ENCODE measurements around the gene SOX6. TPM values are rescaled to one million over a fixed set of nuclear protein-coding genes. Genes with fewer than 3 reads are reported as not detected.

The SOX6 gene
- total RNA-seq, 1 donor from 2014 or later = 19.6 TPM

DNA sequence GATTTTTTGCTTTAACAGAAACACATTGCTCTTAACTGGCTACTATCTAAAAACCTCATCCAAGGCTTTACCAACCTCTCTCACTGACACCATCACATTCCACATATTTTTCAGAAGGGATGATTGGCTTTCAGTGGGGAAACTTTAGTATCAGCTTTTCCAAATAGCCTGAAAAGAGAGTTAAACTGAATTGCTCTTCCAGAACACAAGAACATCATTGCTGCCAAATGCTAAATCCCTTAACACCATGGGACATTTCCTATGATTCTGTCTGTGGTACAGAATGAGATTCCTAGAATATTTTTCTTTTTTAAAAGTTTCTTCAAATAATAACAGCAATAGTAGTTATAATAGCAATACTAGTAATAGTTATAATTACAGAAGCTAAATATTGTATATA, 45.4 kb downstream of the SOX6 start:
- Mint-ChIP-seq H3K36me3 (ENCODE audit: low read depth) (no peaks in the 10 kb centered on the region), H3K27me3 (ENCODE audit: low read depth) (no peaks in the 10 kb centered on the region), H3K4me1 (peaks cover 23% of the 10 kb centered on the region), H3K9me3 (no peaks in the 10 kb centered on the region), H3K27ac (ENCODE audit: unreplicated experiment) (no peak overlapping the region), H3K4me3 (no peak overlapping the region)
- DNase-seq (ENCODE audit: low read depth, low spot score) = no peak
- TF ChIP-seq, protein P1, sequence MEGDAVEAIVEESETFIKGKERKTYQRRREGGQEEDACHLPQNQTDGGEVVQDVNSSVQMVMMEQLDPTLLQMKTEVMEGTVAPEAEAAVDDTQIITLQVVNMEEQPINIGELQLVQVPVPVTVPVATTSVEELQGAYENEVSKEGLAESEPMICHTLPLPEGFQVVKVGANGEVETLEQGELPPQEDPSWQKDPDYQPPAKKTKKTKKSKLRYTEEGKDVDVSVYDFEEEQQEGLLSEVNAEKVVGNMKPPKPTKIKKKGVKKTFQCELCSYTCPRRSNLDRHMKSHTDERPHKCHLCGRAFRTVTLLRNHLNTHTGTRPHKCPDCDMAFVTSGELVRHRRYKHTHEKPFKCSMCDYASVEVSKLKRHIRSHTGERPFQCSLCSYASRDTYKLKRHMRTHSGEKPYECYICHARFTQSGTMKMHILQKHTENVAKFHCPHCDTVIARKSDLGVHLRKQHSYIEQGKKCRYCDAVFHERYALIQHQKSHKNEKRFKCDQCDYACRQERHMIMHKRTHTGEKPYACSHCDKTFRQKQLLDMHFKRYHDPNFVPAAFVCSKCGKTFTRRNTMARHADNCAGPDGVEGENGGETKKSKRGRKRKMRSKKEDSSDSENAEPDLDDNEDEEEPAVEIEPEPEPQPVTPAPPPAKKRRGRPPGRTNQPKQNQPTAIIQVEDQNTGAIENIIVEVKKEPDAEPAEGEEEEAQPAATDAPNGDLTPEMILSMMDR (conservative IDR thresholded peaks at IDR 0.05) = no peak

DNA sequence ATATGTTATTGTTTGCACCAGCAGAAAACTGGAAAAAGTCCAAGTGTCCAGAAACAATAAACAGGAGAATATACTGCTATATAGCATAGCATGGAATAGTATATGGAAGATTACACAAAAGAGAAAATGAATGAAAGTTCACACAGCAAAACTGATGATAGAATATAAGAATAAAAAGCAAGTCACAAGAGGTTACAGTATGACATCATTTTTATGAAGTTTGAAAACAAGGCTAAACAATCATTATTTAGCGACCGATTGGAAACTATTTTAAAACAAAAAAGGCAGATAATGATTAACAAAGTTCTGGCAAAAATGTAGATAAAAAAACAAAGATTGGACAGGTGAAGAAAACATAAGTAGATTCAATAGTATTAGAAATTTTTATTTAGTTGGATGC, 47.1 kb downstream of the SOX6 start:
- H3K27me3 Mint-ChIP-seq (ENCODE audit: low read depth) = no peaks in the 10 kb centered on the region
- peaks cover 23% of the 10 kb centered on the region for H3K4me1 Mint-ChIP-seq
- H3K4me3 Mint-ChIP-seq = no peak overlapping the region
- no peak overlapping the region for H3K27ac Mint-ChIP-seq (ENCODE audit: unreplicated experiment)
- no peaks in the 10 kb centered on the region for H3K9me3 Mint-ChIP-seq
- TF ChIP-seq, protein P1 (conservative IDR thresholded peaks at IDR 0.05) = no peak
- no peaks in the 10 kb centered on the region for H3K36me3 Mint-ChIP-seq (ENCODE audit: low read depth)
- DNase-seq (ENCODE audit: low read depth, low spot score) = no peak

DNA sequence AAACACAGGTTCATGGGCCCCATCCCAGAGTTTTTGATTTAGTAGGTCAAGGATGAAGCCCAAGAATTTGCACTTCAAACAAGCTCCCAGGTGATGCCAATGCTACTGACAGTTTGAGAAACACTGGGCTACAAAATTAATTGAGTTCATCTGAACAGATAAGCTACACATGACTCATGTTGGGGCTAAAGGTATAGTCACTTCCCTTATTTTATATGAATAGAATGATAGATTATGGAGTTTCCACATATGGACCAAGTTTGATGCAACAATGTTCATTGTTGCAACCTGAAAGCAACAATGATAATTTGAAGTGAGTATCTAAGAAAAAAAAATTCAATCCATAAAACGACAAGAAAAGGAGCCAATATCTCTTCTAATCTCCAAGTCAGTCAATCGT, 54.9 kb downstream of the SOX6 start:
- DNase-seq (ENCODE audit: low read depth, low spot score) = no peak
- peaks cover 7% of the 10 kb centered on the region for H3K4me1 Mint-ChIP-seq
- H3K27ac Mint-ChIP-seq (ENCODE audit: unreplicated experiment) = no peak overlapping the region
- no peak overlapping the region for H3K4me3 Mint-ChIP-seq
- no peaks in the 10 kb centered on the region for H3K27me3 Mint-ChIP-seq (ENCODE audit: low read depth)
- H3K9me3 Mint-ChIP-seq = peaks cover 5% of the 10 kb centered on the region
- H3K36me3 Mint-ChIP-seq (ENCODE audit: low read depth) = no peaks in the 10 kb centered on the region
- TF ChIP-seq, protein P1 (conservative IDR thresholded peaks at IDR 0.05) = no peak

DNA sequence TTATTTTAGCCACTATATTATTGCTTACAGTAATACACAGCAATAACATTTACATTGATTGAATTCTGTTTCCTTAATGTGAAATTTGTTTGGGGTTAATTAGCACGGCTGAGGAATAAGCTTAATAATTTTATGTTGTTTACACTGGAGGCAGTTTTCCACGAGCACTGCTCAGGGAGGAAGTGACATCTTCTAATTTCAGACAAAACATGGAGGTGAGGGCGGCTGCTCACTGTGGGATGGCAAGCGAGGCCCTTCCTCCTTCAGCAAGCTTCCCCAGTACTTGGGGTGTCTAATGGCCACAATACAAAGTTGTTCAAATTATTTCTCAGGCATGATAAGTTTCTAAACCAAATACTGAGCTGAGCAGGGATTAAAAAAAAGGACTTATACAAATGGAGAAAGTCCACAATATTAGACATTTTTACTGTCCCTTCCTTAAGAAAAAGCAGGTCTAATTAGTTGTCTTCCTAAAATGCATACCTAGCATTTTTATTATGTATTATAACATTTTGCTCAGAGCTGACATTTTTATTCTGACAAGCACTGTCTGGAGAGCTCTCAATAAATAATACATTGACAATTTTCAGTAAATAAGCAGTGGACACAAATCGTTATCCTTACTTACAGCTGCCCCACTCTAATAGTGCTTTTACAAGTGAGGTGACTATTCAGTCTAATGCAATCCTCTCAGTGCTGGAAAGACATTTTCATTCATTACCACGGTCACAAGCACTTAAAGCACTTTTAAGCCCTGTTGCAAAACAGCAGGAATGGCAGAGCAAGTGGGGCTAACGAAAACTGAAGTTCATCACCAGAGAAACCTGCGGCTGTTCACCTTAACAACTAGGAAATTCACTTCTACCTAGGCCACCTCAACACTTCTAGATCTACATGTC, 56.2 kb downstream of the SOX6 start:
- H3K4me1 Mint-ChIP-seq = peaks cover 19% of the 10 kb centered on the region
- DNase-seq (ENCODE audit: low read depth, low spot score) = no peak
- no peaks in the 10 kb centered on the region for H3K36me3 Mint-ChIP-seq (ENCODE audit: low read depth)
- peaks cover 5% of the 10 kb centered on the region for H3K9me3 Mint-ChIP-seq
- TF ChIP-seq, protein P1 (conservative IDR thresholded peaks at IDR 0.05) = no peak
- no peaks in the 10 kb centered on the region for H3K27me3 Mint-ChIP-seq (ENCODE audit: low read depth)
- H3K27ac Mint-ChIP-seq (ENCODE audit: unreplicated experiment) = peak overlapping the region; percentile 54
- no peak overlapping the region for H3K4me3 Mint-ChIP-seq

DNA sequence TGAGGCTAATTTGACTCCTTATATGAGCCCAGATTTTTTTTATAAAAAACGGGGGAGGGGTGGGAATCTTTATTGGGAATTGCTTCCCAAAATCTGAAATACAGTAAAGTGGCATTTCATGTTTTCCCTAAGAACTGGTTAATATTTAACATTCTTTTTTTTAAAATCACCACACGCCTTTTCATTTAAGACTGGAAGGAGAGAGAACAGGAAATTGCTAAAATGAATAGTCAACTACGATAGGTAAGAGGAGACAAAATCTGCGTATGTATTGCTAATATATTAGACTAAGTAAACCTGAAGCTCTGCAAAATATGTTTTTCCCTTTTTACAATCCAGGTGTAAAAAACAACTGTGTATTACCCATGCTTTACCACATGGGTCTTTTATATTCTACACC, 57.0 kb downstream of the SOX6 start:
- H3K9me3 Mint-ChIP-seq = peaks cover 5% of the 10 kb centered on the region
- H3K4me1 Mint-ChIP-seq = peaks cover 19% of the 10 kb centered on the region
- no peak overlapping the region for H3K4me3 Mint-ChIP-seq
- no peaks in the 10 kb centered on the region for H3K27me3 Mint-ChIP-seq (ENCODE audit: low read depth)
- TF ChIP-seq, protein P1 (conservative IDR thresholded peaks at IDR 0.05) = no peak
- no peak overlapping the region for H3K27ac Mint-ChIP-seq (ENCODE audit: unreplicated experiment)
- no peak for DNase-seq (ENCODE audit: low read depth, low spot score)
- H3K36me3 Mint-ChIP-seq (ENCODE audit: low read depth) = no peaks in the 10 kb centered on the region

Data from neural crest cell (in vitro differentiated cells).